Measurements from ENCODE around the gene FUT8.
"Not testable (repeated sequence)": the region's sequence is repeated elsewhere in the genome, so short reads cannot be mapped to it uniquely, and the experiment has no call there.

The FUT8 gene

GRCh38 chr14:65717384-65717915 is 304.9 kb downstream of the FUT8 start:
- H4K20me1 ChIP-seq (ENCODE audit: insufficient read depth, low read length, poor library complexity, severe bottlenecking); H3K4me2 ChIP-seq (ENCODE audit: low read depth, low read length, poor library complexity, severe bottlenecking); H3K9ac ChIP-seq (ENCODE audit: low read depth, low read length, poor library complexity, severe bottlenecking); H2AFZ ChIP-seq (ENCODE audit: low read length); H3K79me2 ChIP-seq (ENCODE audit: insufficient read depth, low read length); H3K27me3 ChIP-seq (ENCODE audit: insufficient read depth, low read length, poor library complexity, severe bottlenecking); H3K4me1 ChIP-seq (ENCODE audit: insufficient read depth, low read length, poor library complexity, severe bottlenecking); H3F3A ChIP-seq (ENCODE audit: low read depth); H3K4me3 ChIP-seq (ENCODE audit: low read length, poor library complexity, severe bottlenecking); H3K36me3 ChIP-seq (ENCODE audit: insufficient read depth, low read length); H3K9me2 ChIP-seq (replicated peaks; ENCODE audit: low read depth, low read length): not testable (repeated sequence)
- peaks cover 12% of the 10 kb centered on the region; the same call in 1 of the 2 replicates for H3K9me3 ChIP-seq (ENCODE audit: insufficient read depth, low read depth, low read length)

GRCh38 chr14:65718629-65719028 is 306.1 kb downstream of the FUT8 start:
- Histone ChIP-seq H3K79me2 (ENCODE audit: insufficient read depth, low read length) (no peaks in the 10 kb centered on the region), H3K4me3 (ENCODE audit: low read length, poor library complexity, severe bottlenecking) (no peak overlapping the region)

GRCh38 chr14:65720171-65720570 is 307.6 kb downstream of the FUT8 start:
- Histone ChIP-seq H4K20me1 (ENCODE audit: insufficient read depth, low read length, poor library complexity, severe bottlenecking) (no peaks in the 10 kb centered on the region), H3K4me2 (ENCODE audit: low read depth, low read length, poor library complexity, severe bottlenecking) (no peak overlapping the region), H3K9me3 (ENCODE audit: insufficient read depth, low read depth, low read length) (peaks cover 12% of the 10 kb centered on the region; the same call in 1 of the 2 replicates), H3K4me3 (ENCODE audit: low read length, poor library complexity, severe bottlenecking) (no peak overlapping the region), H3K9ac (ENCODE audit: low read depth, low read length, poor library complexity, severe bottlenecking) (no peak overlapping the region), H3K9me2 (replicated peaks; ENCODE audit: low read depth, low read length) (no peaks in the 10 kb centered on the region), H3K4me1 (ENCODE audit: insufficient read depth, low read length, poor library complexity, severe bottlenecking) (peaks cover 16% of the 10 kb centered on the region), H3K36me3 (ENCODE audit: insufficient read depth, low read length) (peaks cover 25% of the 10 kb centered on the region), H3K27me3 (ENCODE audit: insufficient read depth, low read length, poor library complexity, severe bottlenecking) (no peaks in the 10 kb centered on the region), H3F3A (ENCODE audit: low read depth) (no peaks in the 10 kb centered on the region), H3K79me2 (ENCODE audit: insufficient read depth, low read length) (no peaks in the 10 kb centered on the region), H2AFZ (ENCODE audit: low read length) (no peak overlapping the region)
- TF ChIP-seq CTCF (conservative IDR thresholded peaks at IDR 0.05; ENCODE audit: low read length): no peak
- no peak for TF ChIP-seq EZH2phosphoT487 (IDR thresholded peaks at IDR 0.05; ENCODE audit: borderline replicate concordance)

More at GRCh38 chr14:65718629-65719028, 306.1 kb downstream of the FUT8 start:
- peaks cover 11% of the 10 kb centered on the region; the same call in 1 of the 2 replicates for H3K36me3 ChIP-seq (ENCODE audit: insufficient read depth, low read length)
- TF ChIP-seq CTCF (conservative IDR thresholded peaks at IDR 0.05; ENCODE audit: low read length): no peak
- no peak for TF ChIP-seq EZH2phosphoT487 (IDR thresholded peaks at IDR 0.05; ENCODE audit: borderline replicate concordance)
- H3K27me3 ChIP-seq (ENCODE audit: insufficient read depth, low read length, poor library complexity, severe bottlenecking): no peaks in the 10 kb centered on the region
- H4K20me1 ChIP-seq (ENCODE audit: insufficient read depth, low read length, poor library complexity, severe bottlenecking): no peaks in the 10 kb centered on the region
- no peaks in the 10 kb centered on the region for H3K9me2 ChIP-seq (replicated peaks; ENCODE audit: low read depth, low read length)
- H3K9ac ChIP-seq (ENCODE audit: low read depth, low read length, poor library complexity, severe bottlenecking): no peak overlapping the region
- H2AFZ ChIP-seq (ENCODE audit: low read length): no peak overlapping the region
- peaks cover 12% of the 10 kb centered on the region; the same call in 1 of the 2 replicates for H3K9me3 ChIP-seq (ENCODE audit: insufficient read depth, low read depth, low read length)
- no peak overlapping the region for H3K4me2 ChIP-seq (ENCODE audit: low read depth, low read length, poor library complexity, severe bottlenecking)
- no peaks in the 10 kb centered on the region for H3F3A ChIP-seq (ENCODE audit: low read depth)
- H3K4me1 ChIP-seq (ENCODE audit: insufficient read depth, low read length, poor library complexity, severe bottlenecking): peaks cover 12% of the 10 kb centered on the region

GRCh38 chr14:65720743-65721142 is 308.2 kb downstream of the FUT8 start:
- no peaks in the 10 kb centered on the region for H3K9me2 ChIP-seq (replicated peaks; ENCODE audit: low read depth, low read length)
- peaks cover 31% of the 10 kb centered on the region for H3K36me3 ChIP-seq (ENCODE audit: insufficient read depth, low read length)
- H3K9ac ChIP-seq (ENCODE audit: low read depth, low read length, poor library complexity, severe bottlenecking): no peak overlapping the region
- no peaks in the 10 kb centered on the region for H3K27me3 ChIP-seq (ENCODE audit: insufficient read depth, low read length, poor library complexity, severe bottlenecking)
- no peaks in the 10 kb centered on the region for H3F3A ChIP-seq (ENCODE audit: low read depth)
- no peaks in the 10 kb centered on the region for H4K20me1 ChIP-seq (ENCODE audit: insufficient read depth, low read length, poor library complexity, severe bottlenecking)
- H3K79me2 ChIP-seq (ENCODE audit: insufficient read depth, low read length): no peaks in the 10 kb centered on the region
- H3K4me1 ChIP-seq (ENCODE audit: insufficient read depth, low read length, poor library complexity, severe bottlenecking): peaks cover 16% of the 10 kb centered on the region
- no peak overlapping the region for H3K4me3 ChIP-seq (ENCODE audit: low read length, poor library complexity, severe bottlenecking)
- H3K4me2 ChIP-seq (ENCODE audit: low read depth, low read length, poor library complexity, severe bottlenecking): no peak overlapping the region
- H2AFZ ChIP-seq (ENCODE audit: low read length): no peak overlapping the region
- TF ChIP-seq CTCF (conservative IDR thresholded peaks at IDR 0.05; ENCODE audit: low read length) (no peak), EZH2phosphoT487 (IDR thresholded peaks at IDR 0.05; ENCODE audit: borderline replicate concordance) (no peak)
- H3K9me3 ChIP-seq (ENCODE audit: insufficient read depth, low read depth, low read length): peaks cover 12% of the 10 kb centered on the region; the same call in 1 of the 2 replicates

All from Loucy (cell line).